H4 (cell line): ENCODE data around the gene INSC. TPM values are rescaled to one million over a fixed set of nuclear protein-coding genes. Genes with fewer than 3 reads are reported as not detected.

Experiments
- DNase-seq: peaks from one replicate; pipeline ENCODE4 v3.0.0-alpha.2; 2015; ENCODE audit warnings: low spot score
- total RNA-seq: library from RNA; depleted of rRNA; stranded (reverse); fragments of >200 nt; shearing (Covaris generic); gene quantifications from 2 replicates; pipeline ENCODE4 v1.2.3, GENCODE V29; 2014

Gene INSC
- total RNA-seq, 1 experiment from 2014 or later = not detected

GRCh38 chr11:15216678-15217077, 102.0 kb downstream of the INSC start:
- no peak for DNase-seq

GRCh38 chr11:15217416-15217815, 102.7 kb downstream of the INSC start:
- no peak for DNase-seq

GRCh38 chr11:15222777-15223176, 108.1 kb downstream of the INSC start:
- DNase-seq = no peak

- DNase-seq = no peak
Observed at GRCh38 chr11:15223318-15223717, 108.6 kb downstream of the INSC start.

- no peak for DNase-seq
Observed at GRCh38 chr11:15224466-15224865, 109.7 kb downstream of the INSC start.

- DNase-seq = no peak
Observed at GRCh38 chr11:15227011-15227410, 112.3 kb downstream of the INSC start.

GRCh38 chr11:15228331-15228849, 113.7 kb downstream of the INSC start:
- DNase-seq = no peak

GRCh38 chr11:15229069-15229468, 114.3 kb downstream of the INSC start:
- DNase-seq = no peak

- no peak for DNase-seq
Observed at GRCh38 chr11:15232496-15232895, 117.8 kb downstream of the INSC start.

GRCh38 chr11:15233371-15234165, 118.8 kb downstream of the INSC start:
- no peak for DNase-seq

GRCh38 chr11:15234796-15235195, 120.1 kb downstream of the INSC start:
- DNase-seq = no peak

GRCh38 chr11:15236559-15236958, 121.8 kb downstream of the INSC start:
- no peak for DNase-seq

- DNase-seq = no peak
Observed at GRCh38 chr11:15238856-15239255, 124.1 kb downstream of the INSC start.

- DNase-seq = no peak
Observed at GRCh38 chr11:15248749-15249148, 134.0 kb downstream of the INSC start.

- DNase-seq = peak; percentile 70
Observed at GRCh38 chr11:15258433-15259165, 143.9 kb downstream of the INSC start.

- no peak for DNase-seq
Observed at GRCh38 chr11:15266999-15267398, 152.3 kb downstream of the INSC start.

- no peak for DNase-seq
Observed at GRCh38 chr11:15268598-15268997, 153.9 kb downstream of the INSC start.

GRCh38 chr11:15275141-15275540, 160.4 kb downstream of the INSC start:
- DNase-seq = no peak

GRCh38 chr11:15276621-15277020, 161.9 kb downstream of the INSC start:
- DNase-seq = no peak

GRCh38 chr11:15278128-15278527, 163.4 kb downstream of the INSC start:
- DNase-seq = no peak

GRCh38 chr11:15280393-15280792, 165.7 kb downstream of the INSC start:
- DNase-seq = no peak

- no peak for DNase-seq
Observed at GRCh38 chr11:15282754-15283153, 168.0 kb downstream of the INSC start.

- peak; percentile 23 for DNase-seq
Observed at GRCh38 chr11:15286465-15286864, 171.7 kb downstream of the INSC start.
